Activated CD4-positive, CD25-positive, alpha-beta regulatory T cell treated with anti-CD3 and anti-CD28 coated beads, Interleukin-2, amount 50 U/mL, for 24 hours (primary cell): ENCODE measurements around the gene ESRRA.
"Not testable (repeated sequence)": the region's sequence is repeated elsewhere in the genome, so short reads cannot be mapped to it uniquely, and the experiment has no call there.

Experiments used
- ATAC-seq, 2 donors: fragments of 150-1000 bp; cut with Tn5 transposase; one replicate each; pipeline ENCODE4 v1.10.0; 2021; ENCODE audit warnings: mild to moderate bottlenecking in 1 of 2, moderate library complexity in 1 of 2

ESRRA gene

DNA sequence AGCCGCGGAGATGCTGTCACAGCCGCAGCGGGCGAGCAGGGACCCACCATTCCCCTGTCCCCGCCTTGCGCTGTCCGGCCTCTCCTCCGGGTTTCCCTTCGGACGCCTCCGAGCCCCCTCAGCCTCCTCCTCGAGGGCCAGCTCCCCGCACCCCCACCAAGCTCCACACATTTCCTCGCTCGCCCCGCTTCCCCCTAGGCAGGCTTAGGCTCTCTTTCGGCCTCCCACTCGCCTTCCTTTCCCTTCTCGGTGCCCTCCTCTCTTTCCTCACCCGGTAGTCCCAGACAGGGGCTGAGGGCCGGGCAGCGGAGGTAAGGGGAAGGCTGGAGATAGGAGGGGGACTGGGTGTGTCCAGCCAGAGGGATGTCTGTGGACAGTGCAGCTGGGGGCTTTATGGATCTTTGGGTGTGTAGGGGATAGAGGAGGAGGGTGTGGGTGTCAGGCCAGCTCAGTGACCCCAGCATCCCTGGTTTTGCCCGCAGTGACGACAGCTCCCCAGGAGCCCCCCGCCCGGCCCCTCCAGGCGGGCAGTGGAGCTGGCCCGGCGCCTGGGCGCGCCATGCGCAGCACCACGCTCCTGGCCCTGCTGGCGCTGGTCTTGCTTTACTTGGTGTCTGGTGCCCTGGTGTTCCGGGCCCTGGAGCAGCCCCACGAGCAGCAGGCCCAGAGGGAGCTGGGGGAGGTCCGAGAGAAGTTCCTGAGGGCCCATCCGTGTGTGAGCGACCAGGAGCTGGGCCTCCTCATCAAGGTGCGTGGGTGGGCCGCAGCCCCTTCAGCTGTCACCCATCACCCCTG lies 12.7 kb upstream of the ESRRA start:
- ATAC-seq = no peak

- no peak for ATAC-seq
Observed at GRCh38 chr11:64294774-64295173, 10.6 kb upstream of the ESRRA start.

DNA sequence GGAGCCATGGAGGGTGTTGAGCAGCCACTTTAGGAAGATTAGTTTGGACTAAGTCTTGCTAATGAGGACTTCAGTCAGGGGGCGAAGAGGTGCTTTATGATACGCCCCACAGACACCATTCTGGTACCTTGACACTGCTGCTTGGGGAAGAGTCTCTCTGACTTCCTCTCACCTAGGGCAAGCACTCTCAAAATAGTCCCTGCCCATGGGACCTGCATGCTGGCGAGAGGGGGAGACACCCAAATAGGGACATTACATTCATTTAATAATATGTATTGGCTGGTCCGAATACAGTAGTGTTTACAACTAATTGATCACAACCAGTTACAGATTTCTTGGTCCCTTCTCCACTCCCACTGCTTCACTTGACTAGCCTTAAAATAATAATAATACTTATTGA lies 9.6 kb upstream of the ESRRA start:
- no peak for ATAC-seq

- no peak for ATAC-seq
Observed at GRCh38 chr11:64296236-64296635, 9.1 kb upstream of the ESRRA start.

- ATAC-seq = no peak
Observed at GRCh38 chr11:64296830-64297698, 8.3 kb upstream of the ESRRA start.

GRCh38 chr11:64297699-64298358 lies 7.5 kb upstream of the ESRRA start:
- ATAC-seq = no peak

DNA sequence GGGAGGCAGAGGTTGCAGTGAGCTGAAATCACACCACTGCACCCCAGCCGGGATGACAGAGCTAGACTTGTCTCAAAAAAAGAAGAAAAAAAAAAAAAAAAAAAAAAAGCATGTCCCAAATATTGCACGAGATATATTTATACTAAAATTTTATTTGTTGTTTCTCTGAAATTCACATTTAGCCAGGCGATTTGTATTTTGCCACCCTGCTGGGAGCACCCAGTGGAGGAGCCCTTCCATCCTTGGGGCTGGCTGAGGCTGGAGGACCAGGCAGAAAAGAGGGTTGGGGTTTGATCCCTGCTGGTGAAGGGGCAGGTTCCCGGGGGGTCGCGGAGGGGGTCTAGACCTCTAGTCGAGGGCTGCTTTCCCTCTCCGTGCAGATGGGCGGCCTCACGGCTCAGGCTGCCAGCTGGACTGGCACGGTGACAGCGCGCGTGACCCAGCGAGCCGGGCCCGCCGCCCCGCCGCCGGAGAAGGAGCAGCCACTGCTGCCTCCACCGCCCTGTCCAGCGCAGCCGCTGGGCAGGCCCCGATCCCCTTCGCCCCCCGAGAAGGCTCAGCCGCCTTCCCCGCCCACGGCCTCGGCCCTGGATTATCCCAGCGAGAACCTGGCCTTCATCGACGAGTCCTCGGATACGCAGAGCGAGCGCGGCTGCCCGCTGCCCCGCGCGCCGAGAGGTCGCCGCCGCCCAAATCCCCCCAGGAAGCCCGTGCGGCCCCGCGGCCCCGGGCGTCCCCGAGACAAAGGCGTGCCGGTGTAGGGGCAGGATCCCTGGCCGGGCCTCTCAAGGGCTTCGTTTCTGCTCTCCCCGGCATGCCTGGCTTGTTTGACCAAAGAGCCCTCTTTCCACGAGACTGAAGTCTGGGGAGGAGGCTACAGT lies 6.1 kb upstream of the ESRRA start:
- no peak for ATAC-seq

GRCh38 chr11:64299847-64300648 lies 5.3 kb upstream of the ESRRA start, which contains the start of gene CATSPERZ:
Gene CATSPERZ (plus strand): TSS chr11:64300358. CDS start chr11:64300411, 53 bp downstream.
- ATAC-seq = no peak

GRCh38 chr11:64303109-64304031 lies 2.0 kb upstream of the ESRRA start:
- ATAC-seq = no peak

DNA sequence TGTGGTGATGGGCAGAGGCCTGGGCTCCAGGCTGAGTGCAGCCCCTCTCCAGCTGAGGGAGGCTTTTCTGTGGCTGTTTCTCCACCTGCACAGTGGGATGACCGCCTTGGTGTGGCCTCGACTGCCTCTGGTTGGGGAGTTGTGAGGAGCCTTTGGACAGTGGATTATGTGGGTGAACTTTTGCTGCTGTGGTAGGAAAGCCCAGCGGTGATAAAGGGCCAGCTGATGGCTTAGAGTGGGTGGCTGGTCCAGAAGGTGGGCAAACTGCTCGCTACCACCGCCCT lies 1.4 kb upstream of the ESRRA start:
- no peak for ATAC-seq

GRCh38 chr11:64304316-64305072 lies 830 bp upstream of the ESRRA start:
- peak; percentile 44 to 49 for ATAC-seq

GRCh38 chr11:64305691-64306562 lies 603 bp downstream of the ESRRA start:
- ATAC-seq = peak; percentile 21 to 25

- no peak for ATAC-seq
Observed at GRCh38 chr11:64306563-64306875, 1.2 kb downstream of the ESRRA start.

GRCh38 chr11:64306876-64307622 lies 1.7 kb downstream of the ESRRA start:
- ATAC-seq = no peak

DNA sequence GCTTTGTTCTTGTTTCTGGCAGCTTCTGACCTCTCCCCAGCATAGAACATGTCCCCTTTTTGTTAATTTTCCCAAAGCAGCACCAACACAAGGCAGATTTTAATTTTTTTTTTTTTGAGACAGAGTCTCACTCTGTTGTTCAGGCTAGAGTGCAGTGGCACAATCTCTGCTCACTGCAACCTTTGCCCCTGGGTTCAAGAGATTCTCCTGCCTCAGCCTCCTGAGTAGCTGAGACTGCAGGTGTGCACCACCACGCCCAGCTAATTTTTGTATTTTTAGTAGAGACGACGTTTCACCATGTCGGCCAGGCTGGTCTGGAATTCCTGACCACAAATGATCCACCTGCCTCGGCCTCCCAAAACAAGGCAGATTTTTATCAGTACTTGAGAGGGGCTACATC lies 2.5 kb downstream of the ESRRA start:
- not testable (repeated sequence) for ATAC-seq

- no peak for ATAC-seq
Observed at GRCh38 chr11:64312947-64313346, 7.6 kb downstream of the ESRRA start.

DNA sequence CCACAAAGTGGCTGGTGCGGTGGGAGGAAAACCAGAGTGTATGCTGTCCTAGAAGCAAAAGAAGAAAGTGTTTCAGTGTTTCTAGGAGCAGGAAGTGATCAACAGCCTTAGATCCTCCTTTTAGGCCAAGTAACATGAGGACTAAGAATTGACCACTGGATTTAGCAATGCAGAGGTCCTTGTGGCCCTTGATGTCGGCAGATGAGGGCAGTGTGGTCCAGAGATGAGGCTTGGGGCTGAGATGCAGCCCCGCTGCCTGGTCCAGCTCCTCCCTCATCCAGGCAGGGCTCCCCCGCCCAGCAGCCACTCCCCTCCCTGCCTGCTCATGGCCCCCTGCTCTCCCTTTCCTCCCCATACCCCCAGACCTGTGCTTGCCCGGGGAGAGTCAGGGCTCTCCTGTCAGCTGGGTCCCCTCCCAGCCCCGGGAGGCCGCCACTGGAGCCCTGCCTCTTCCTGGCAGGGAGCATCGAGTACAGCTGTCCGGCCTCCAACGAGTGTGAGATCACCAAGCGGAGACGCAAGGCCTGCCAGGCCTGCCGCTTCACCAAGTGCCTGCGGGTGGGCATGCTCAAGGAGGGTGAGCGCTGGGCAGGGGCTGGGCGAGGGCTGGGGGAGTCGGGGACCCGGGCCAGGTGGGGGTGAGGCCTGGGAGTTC lies 8.3 kb downstream of the ESRRA start:
- ATAC-seq = no peak
